Memory B cell (primary cell): ENCODE measurements around the gene PSMD13.
A peak's percentile ranks its signal among the peaks of the same experiment; 100 is the strongest.
"Not testable (repeated sequence)": the region's sequence is repeated elsewhere in the genome, so short reads cannot be mapped to it uniquely, and the experiment has no call there.

ENCODE experiments used
- ATAC-seq: fragments of 150-1000 bp; cut with Tn5 transposase; 2 replicates; pipeline ENCODE4 v1.10.0; 2021; ENCODE audit warnings: low read depth, mild to moderate bottlenecking, moderate library complexity
- DNase-seq, 2 donors: peaks; one replicate each; pipeline ENCODE4 v3.0.0; 2022; ENCODE audit warnings: low spot score in 2 of 2
- H3K27ac Mint-ChIP-seq: one replicate; pipeline ENCODE4 v1.8.0; 2022; ENCODE audit warnings: mild to moderate bottlenecking, moderate library complexity, mixed read lengths
- H3K27me3 Mint-ChIP-seq: one replicate; pipeline ENCODE4 v1.8.0; 2022; ENCODE audit warnings: mixed read lengths
- H3K36me3 Mint-ChIP-seq: one replicate; pipeline ENCODE4 v1.8.0; 2022; ENCODE audit warnings: mild to moderate bottlenecking, mixed read lengths
- H3K4me1 Mint-ChIP-seq: one replicate; pipeline ENCODE4 v1.8.0; 2022; ENCODE audit warnings: mixed read lengths
- H3K4me3 Mint-ChIP-seq: one replicate; pipeline ENCODE4 v1.8.0; 2022; ENCODE audit warnings: mild to moderate bottlenecking, moderate library complexity, mixed read lengths
- H3K9me3 Mint-ChIP-seq: one replicate; pipeline ENCODE4 v1.8.0; 2022; ENCODE audit warnings: mixed read lengths

The PSMD13 gene

DNA sequence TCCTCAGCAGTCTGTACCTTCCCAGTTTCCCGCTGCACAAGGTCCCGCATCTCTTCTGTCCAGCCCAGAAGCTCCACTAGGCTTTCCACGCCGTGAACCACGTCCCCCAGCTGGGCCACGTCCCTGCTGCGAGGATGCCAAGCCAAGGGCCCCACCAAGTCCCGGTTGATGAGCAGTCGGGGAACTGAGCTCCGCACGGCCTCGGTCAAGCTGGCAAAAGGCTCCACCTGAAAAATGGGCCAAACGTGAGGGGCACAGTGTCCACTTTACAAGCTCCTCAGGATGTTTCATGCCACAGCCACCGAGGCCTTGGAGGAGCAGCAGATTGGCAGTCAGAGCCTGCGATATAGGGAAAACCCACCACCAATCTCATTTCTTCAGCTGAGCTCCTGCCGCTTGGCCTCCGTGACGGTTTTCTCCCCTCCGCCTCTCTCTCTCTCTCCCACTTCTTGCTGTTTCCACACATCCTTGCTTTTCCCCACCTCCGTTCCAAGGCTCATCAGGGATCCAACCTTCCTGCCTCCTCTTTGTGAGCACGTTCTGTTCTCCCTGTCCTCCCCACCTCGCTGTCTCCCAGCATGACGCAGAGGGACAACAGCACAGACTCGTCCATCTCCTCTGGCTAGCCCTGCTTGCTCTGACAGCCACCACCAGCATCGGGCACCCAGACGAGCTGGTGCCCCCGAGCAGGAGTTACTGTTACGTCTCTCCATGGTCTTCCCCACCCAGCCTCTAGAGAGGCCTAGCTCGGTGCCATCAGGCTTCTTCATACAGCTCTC is 17.8 kb upstream of the PSMD13 start:
- H3K27ac Mint-ChIP-seq, result no peak overlapping the region
- peaks cover 3% of the 10 kb centered on the region for H3K4me1 Mint-ChIP-seq
- H3K36me3 Mint-ChIP-seq, result peaks cover 22% of the 10 kb centered on the region
- ATAC-seq, result no peak
- DNase-seq, result no peak
- H3K27me3 Mint-ChIP-seq, result no peaks in the 10 kb centered on the region
- no peaks in the 10 kb centered on the region for H3K9me3 Mint-ChIP-seq
- H3K4me3 Mint-ChIP-seq, result no peak overlapping the region

DNA sequence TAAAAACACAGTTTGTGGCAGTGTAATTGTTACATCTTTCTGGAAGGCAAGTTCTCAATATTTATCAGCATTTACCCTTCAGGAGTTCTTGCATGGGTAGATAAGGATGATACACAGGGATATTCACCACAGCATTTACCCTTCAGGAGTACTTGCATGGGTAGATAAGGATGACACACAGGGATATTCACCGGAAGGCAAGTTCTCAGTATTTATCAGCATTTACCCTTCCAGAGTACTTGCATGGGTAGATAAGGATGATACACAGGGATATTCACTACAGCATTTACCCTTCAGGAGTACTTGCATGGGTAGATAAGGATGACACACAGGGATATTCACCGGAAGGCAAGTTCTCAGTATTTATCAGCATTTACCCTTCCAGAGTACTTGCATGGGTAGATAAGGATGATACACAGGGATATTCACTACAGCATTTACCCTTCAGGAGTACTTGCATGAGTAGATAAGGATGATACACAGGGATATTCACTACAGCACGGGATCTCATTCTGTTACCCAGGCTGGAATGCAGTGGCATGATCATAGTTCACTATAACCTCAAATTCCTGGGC is 16.0 kb upstream of the PSMD13 start:
- H3K27ac Mint-ChIP-seq, DNase-seq, H3K9me3 Mint-ChIP-seq: not testable (repeated sequence)

DNA sequence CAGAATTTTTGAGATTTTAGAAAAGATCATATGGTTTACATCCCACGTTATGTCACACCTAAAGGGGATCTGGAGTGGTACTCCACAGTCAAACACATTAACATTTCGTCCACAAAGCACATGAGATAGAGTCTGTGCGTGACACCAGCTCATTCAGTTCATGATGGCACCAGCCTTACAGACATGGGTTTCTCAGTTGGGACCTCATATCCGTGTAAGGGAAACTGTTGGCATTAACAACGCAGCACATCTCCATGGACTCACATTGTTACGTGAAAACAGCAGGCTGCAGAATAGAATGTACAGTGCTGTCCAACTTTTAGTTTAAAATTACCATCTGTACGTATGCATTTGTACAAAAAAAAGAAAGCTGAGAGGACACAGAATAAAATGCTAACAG is 15.2 kb upstream of the PSMD13 start:
- DNase-seq, result no peak
- Mint-ChIP-seq H3K4me3 (no peak overlapping the region), H3K27ac (no peak overlapping the region), H3K4me1 (peaks cover 10% of the 10 kb centered on the region), H3K9me3 (no peaks in the 10 kb centered on the region), H3K36me3 (peaks cover 17% of the 10 kb centered on the region), H3K27me3 (no peaks in the 10 kb centered on the region)
- no peak for ATAC-seq

More for the DNA sequence above, 16.0 kb upstream of the PSMD13 start:
- H3K4me3 Mint-ChIP-seq, H3K27me3 Mint-ChIP-seq, H3K4me1 Mint-ChIP-seq, ATAC-seq: not testable (repeated sequence)
- H3K36me3 Mint-ChIP-seq, result peaks cover 17% of the 10 kb centered on the region

DNA sequence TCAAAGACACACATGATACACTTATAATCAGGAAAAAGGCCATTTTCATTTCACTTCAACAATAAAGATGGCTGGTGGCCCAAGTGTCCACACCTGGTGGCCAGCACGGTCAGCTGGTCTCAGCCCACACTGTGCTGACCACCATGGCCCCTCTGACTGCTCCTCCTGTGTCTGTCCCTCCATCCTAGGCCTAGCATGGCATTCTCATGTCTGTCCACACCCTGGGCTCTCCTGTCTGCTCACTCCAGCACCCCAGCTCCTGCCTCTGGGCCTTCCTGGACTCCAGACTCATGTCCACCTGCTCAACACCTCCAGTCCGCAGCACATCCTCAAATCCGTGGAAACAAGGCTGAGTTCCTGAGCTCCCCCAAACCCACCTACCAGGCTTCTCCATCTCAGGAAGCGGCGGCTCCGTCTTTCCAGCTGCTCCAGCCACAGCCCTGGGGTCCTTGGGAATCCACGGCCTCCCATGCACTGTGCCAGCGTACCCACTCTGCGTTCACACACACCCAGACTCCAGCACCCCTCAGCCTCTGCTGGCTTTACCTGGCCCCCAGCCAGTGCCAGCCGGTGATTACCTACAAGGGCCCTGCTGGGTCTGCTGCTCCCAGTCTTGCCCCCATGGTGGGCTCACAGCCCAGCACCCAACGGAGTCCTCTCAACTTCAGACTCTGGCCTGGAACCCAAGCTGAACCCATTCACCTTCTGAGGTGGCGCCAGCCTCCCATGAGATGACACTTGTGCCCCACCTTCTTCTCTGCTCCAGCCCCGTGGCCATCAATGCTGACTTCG is 14.6 kb upstream of the PSMD13 start:
- Mint-ChIP-seq H3K4me3 (no peak overlapping the region), H3K27me3 (no peaks in the 10 kb centered on the region), H3K36me3 (peaks cover 17% of the 10 kb centered on the region), H3K4me1 (peaks cover 10% of the 10 kb centered on the region), H3K9me3 (no peaks in the 10 kb centered on the region), H3K27ac (no peak overlapping the region)
- no peak for DNase-seq
- ATAC-seq, result no peak

DNA sequence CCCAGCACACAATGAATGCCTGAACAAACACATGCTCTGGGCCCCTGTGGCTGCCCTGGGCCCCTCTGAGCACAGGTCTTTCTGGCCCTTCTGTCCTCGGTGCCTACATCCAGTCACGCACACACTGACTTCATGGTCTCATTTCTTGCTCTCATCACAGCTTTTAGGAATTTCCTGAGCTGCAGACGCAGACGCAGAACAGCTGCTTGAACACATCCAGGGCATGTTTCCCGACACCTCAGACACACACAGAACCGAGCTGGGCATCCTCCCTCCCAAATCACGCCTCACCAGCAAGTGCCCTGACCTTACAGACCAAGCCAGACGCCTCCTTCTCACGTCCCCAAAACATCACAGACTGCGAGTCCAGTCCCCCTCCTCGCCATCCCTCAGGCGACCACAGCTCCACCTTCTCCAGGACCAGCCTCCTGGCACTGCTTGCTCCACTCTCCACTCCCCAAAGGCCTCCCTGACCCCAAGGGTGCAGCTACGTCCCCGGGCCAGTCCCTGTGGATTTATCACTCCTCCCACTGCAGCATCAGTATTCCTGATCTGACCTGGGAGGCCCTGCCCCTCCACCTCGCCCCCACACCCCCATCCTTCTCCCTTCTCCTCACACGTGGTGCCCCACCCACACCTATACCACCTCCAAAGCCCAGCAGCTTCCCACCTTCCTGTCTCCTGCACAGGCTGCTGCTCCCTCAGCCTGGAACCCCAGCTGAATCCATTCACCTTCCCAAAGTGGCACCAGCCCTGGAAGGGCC is 13.6 kb upstream of the PSMD13 start:
- H3K9me3 Mint-ChIP-seq, result no peaks in the 10 kb centered on the region
- peaks cover 8% of the 10 kb centered on the region for H3K4me1 Mint-ChIP-seq
- no peak overlapping the region for H3K4me3 Mint-ChIP-seq
- H3K27ac Mint-ChIP-seq, result no peak overlapping the region
- H3K36me3 Mint-ChIP-seq, result peaks cover 18% of the 10 kb centered on the region
- no peaks in the 10 kb centered on the region for H3K27me3 Mint-ChIP-seq
- no peak for ATAC-seq
- no peak for DNase-seq

DNA sequence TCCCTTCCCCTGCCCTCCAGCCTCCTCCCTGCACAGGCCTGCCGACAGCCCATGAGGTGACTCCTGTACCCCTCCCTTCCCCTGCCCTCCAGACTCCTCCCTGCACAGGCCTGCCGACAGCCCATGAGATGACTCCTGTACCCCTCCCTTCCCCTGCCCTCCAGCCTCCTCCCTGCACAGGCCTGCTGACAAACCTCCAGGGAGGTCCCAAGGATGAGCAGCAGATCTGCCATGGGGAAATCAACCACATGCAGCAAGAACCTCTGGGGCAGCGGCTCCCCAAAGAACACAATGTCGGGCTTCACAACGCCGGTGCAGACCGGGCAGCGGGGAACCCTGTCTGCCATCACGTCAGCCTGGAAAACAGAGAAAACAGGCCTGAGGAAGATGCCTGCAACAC is 12.9 kb upstream of the PSMD13 start:
- ATAC-seq, result no peak
- Mint-ChIP-seq H3K4me3 (no peak overlapping the region), H3K9me3 (no peaks in the 10 kb centered on the region), H3K27me3 (no peaks in the 10 kb centered on the region), H3K27ac (no peak overlapping the region), H3K4me1 (peaks cover 8% of the 10 kb centered on the region), H3K36me3 (peaks cover 23% of the 10 kb centered on the region)
- no peak for DNase-seq

DNA sequence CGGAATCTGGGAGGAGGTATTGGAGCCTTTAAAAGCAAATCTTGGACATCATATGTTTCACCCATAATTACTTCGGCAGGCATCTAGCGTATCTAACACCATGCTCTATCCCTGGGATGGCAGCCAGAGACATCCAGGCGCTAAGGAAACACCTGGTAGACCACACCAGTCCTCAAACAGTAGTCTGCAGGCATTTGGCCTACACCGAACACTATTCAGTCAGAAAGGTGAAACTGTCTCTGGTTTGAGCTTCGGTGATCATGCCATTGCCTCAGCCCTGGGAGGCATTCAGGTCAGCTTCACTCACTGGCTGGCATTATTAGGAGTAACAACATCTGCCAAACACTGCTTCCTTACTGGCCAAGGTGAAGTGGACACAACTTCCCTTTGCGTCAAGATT is 12.4 kb upstream of the PSMD13 start:
- no peak for DNase-seq
- Mint-ChIP-seq H3K27ac (no peak overlapping the region), H3K4me1 (peaks cover 8% of the 10 kb centered on the region), H3K4me3 (no peak overlapping the region), H3K36me3 (peaks cover 19% of the 10 kb centered on the region), H3K27me3 (no peaks in the 10 kb centered on the region), H3K9me3 (no peaks in the 10 kb centered on the region)
- ATAC-seq, result no peak

DNA sequence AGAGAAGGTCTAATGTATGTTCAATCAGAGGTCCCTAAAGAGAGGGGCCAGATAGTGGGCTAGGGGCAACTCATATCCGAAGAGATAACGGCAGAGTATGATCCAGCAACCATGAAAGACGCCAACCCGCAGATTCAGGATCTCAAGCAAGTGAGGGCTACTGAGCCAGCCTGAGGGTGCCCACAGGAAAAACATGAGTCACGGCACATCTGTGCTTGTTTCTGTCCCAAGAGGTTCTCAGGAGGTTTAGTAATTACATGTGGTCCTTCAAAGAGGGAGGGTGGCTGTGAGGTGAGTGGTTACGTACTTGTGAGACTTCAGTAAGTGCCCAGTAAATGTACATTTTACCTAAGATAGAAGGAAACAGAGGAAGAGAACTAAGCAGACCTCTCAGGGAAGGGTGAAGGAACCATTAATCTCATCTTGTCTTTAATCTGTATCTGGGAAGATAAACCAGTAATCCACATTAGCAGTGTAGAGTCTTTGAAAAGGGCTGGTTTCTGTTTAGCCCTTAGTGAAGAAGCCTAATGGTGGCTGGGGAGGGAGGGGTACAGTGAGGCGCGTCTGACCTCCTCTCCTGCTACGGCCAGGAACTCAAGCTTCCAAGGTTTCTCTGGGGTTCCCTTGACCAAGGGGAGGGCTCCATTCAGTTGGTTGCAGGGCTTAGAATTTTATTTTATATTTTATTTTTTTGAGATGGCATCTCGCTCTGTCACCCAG is 10.9 kb upstream of the PSMD13 start:
- H3K27me3 Mint-ChIP-seq, result no peaks in the 10 kb centered on the region
- peak overlapping the region; percentile 19 for H3K4me3 Mint-ChIP-seq

DNA sequence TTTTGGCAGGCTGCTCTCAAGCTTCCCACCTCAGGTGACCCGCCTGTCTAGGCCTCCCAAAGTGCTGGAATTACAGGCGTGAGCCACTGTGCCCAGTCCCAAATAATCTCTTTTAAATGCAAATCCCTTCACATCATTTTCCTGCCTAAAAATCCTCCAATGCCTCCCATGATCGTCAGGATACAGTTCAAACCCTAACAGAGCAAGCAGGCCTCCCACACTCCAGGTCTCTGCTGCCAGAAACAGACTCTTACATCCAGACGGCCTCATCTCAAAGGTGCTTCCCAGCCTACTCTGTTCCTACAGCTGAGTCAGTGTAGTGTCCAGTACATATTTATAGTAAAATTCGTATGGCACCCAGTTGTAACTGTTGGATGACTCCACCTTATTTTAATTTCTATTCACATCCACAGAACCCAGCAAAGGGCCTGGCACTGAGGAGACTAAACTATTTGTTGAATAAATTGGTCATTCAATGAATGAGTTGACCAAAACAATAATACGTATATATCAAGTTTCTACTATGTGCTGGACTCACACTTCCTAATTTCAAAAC is 8.9 kb upstream of the PSMD13 start:
- ATAC-seq (no peak), DNase-seq (no peak)
- peaks cover 13% of the 10 kb centered on the region for H3K36me3 Mint-ChIP-seq
- no peaks in the 10 kb centered on the region for H3K27me3 Mint-ChIP-seq
- H3K9me3 Mint-ChIP-seq, result no peaks in the 10 kb centered on the region
- no peak overlapping the region for H3K27ac Mint-ChIP-seq
- H3K4me1 Mint-ChIP-seq, result peaks cover 8% of the 10 kb centered on the region
- no peak overlapping the region for H3K4me3 Mint-ChIP-seq

More for the DNA sequence above, 10.9 kb upstream of the PSMD13 start:
- no peaks in the 10 kb centered on the region for H3K9me3 Mint-ChIP-seq
- H3K36me3 Mint-ChIP-seq, result peaks cover 20% of the 10 kb centered on the region
- H3K4me1 Mint-ChIP-seq, result peaks cover 8% of the 10 kb centered on the region
- ATAC-seq (peak; percentile 76), DNase-seq (no peak)
- H3K27ac Mint-ChIP-seq, result peak overlapping the region; percentile 53

DNA sequence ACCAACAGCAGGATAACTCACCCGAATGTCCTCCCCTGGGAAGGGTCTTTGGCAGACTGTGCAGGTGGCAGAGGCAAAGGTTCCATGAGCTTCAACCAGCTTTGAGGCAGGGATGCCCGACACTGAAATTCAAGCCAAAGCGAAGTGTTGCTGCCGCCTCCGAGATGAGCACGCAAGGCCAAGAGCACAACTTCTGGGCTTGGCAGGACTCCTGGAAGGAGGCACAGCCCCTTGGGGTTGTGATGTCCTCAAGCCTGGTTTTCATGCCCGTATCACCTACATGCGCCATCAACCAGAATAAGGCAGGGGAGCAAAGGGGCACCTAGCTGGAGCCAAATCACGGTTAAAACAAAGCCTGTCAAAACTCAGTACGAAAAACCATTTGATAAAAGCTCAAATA is 6.3 kb upstream of the PSMD13 start:
- Mint-ChIP-seq H3K36me3 (peaks cover 7% of the 10 kb centered on the region), H3K27me3 (no peaks in the 10 kb centered on the region)

DNA sequence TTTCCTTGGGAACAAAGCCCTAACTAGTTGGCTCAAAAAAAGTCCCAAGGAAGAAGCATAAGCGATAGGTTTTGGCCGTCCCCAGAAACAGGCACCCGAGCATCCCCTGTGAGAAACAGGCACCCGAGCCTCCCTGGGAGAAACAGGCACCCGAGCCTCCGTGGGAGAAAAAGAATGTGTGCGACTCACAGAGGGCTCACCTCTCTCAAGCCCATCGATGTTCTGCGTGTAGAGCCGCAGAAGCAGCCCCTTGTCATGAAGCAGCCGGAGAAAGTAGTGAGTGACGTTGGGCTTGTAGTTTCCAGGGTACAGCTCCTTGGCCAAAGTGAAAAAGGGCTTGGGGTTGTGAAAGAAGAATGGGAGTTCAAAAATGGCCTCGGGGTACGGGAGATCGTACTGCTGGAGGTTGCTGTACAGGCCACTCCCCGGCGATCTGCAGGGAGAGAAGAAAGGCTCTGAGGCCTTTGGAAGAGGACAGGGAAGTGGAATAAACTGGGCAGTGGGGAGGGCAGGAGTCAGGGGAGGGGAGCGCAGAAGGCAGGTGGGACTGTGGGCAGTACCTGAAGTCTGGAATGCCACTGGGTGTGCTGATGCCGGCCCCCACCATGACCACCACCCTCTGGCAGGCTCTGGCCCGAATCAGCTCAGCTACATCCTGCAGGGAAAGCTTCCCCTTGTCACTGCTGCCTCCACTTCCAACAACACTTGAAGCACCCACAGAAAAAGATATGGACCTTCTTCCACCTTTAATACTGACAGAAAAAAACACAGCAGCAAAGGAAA is 3.8 kb upstream of the PSMD13 start:
- Mint-ChIP-seq H3K27me3 (no peaks in the 10 kb centered on the region), H3K4me3 (no peak overlapping the region), H3K4me1 (peaks cover 10% of the 10 kb centered on the region), H3K36me3 (peaks cover 7% of the 10 kb centered on the region), H3K9me3 (no peaks in the 10 kb centered on the region), H3K27ac (no peak overlapping the region)
- DNase-seq (no peak), ATAC-seq (no peak)

More for the DNA sequence above, 6.3 kb upstream of the PSMD13 start:
- peaks cover 13% of the 10 kb centered on the region for H3K4me1 Mint-ChIP-seq
- no peak for DNase-seq
- H3K9me3 Mint-ChIP-seq, result no peaks in the 10 kb centered on the region
- H3K27ac Mint-ChIP-seq, result no peak overlapping the region
- no peak overlapping the region for H3K4me3 Mint-ChIP-seq
- no peak for ATAC-seq

DNA sequence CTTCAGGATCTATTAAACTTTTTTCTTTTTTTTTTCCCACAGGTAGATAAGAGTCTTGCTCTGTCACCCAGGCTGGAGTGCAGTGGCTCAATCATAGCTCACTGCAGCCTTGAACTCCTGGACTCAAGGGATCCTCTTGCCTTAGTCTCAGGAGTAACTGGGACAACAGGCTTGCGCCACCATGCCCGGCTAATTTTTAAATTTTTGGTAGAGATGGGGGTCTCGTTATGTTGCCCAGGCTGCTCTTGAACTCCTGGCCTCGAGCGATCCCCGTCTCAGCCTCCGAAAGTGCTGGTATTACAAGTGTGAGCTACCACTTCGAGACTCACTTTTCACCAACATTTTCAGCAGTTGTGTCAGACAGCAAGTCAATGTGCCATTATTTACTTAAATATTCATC is 1.6 kb upstream of the PSMD13 start:
- Mint-ChIP-seq H3K4me1 (peaks cover 13% of the 10 kb centered on the region), H3K9me3 (no peaks in the 10 kb centered on the region)

More for the DNA sequence above, 1.6 kb upstream of the PSMD13 start:
- ATAC-seq, result no peak
- Mint-ChIP-seq H3K4me3 (peak overlapping the region; percentile 93), H3K27ac (no peak overlapping the region), H3K36me3 (no peaks in the 10 kb centered on the region), H3K27me3 (no peaks in the 10 kb centered on the region)
- no peak for DNase-seq
